ENCODE measurements around the gene SDHAF4. TPM values are rescaled to one million over a fixed set of nuclear protein-coding genes. Genes with fewer than 3 reads are reported as not detected.

Gene SDHAF4
- total and polyA plus RNA-seq, 2 donors (not counting 3 experiments of a cell fraction or from before 2014, with no cell fraction given): 3.6 to 8.6 TPM

DNA sequence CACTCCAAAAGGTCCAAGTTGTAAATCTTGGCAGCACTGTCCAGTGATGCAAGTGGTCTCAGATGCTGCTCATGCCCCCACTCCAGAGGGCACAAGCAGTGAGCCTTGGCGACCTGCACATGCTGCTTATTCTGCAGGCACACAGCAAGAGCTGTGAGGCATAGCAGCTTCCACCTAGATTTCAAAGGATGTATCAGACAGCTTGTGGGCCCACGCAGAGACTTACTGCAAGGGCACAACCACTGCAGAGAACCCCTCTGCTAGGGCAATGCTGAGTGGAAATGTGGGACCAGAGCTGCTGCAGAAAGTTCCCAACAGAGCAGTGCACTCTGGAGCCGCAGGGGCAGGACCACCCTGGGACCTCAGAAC lies 26.4 kb downstream of the SDHAF4 start:
- no peak overlapping the region for H3K4me2 ChIP-seq (ENCODE audit: insufficient read depth, low read length)
- DNase-seq (ENCODE audit: low read depth, low spot score) (no peak), FAIRE-seq (no peak)
- intact Hi-C loops (cut with micrococcal nuclease): no loop called here
- H3K9me3 ChIP-seq (replicated peaks; ENCODE audit: control insufficient read depth, insufficient read depth, low read length): no peaks in the 10 kb centered on the region
- H2AFZ ChIP-seq (ENCODE audit: low read depth, low read length): no peak overlapping the region
- no peaks in the 10 kb centered on the region for H3K79me2 ChIP-seq (ENCODE audit: control insufficient read depth, insufficient read depth, low read length)
- H3K9ac ChIP-seq (replicated peaks; ENCODE audit: extremely low read depth, insufficient read depth, low read length): no peak overlapping the region
- no peak overlapping the region for H3K4me3 ChIP-seq (replicated peaks in 1 of 3; ENCODE audit: insufficient read depth in 1 of 3, low read depth in 1 of 3, low read length in 3 of 3)
- ChIA-PET POLR2A (no interaction called here), CTCF (no interaction called here)
- no peaks in the 10 kb centered on the region for H3K9me1 ChIP-seq (replicated peaks; ENCODE audit: control insufficient read depth, extremely low read depth, insufficient read depth, low read length)
- no TSS peak for BruUV-seq (replicated peaks)
- dilution Hi-C loops (cut with MboI; ENCODE audit: extremely low pct_ligation_motif_present, low sequenced_read_pairs): no loop called here
- H3K27ac ChIP-seq (ENCODE audit: insufficient read depth, low read depth, low read length): no peak overlapping the region
- no peaks in the 10 kb centered on the region for H3K36me3 ChIP-seq (ENCODE audit: control insufficient read depth in 2 of 2, extremely low read depth in 1 of 2, insufficient read depth in 2 of 2, low read length in 2 of 2)
- H3K27me3 ChIP-seq (ENCODE audit: control insufficient read depth in 2 of 2, insufficient read depth in 2 of 2, low read length in 2 of 2): no peaks in the 10 kb centered on the region
- H4K20me1 ChIP-seq (replicated peaks; ENCODE audit: control insufficient read depth, extremely low read depth, insufficient read depth, low read length): no peaks in the 10 kb centered on the region
- no peak for TF ChIP-seq GATA2 (IDR thresholded peaks at IDR 0.05; ENCODE audit: insufficient read depth, insufficient read length, low read depth, low read length)
- no peak for TF ChIP-seq MYC (IDR thresholded peaks at IDR 0.05; ENCODE audit: low read depth, low read length)
- TF ChIP-seq EZH2 (IDR thresholded peaks at IDR 0.05; ENCODE audit: borderline replicate concordance, low read depth, low read length, severe bottlenecking): no peak
- H3K4me1 ChIP-seq (ENCODE audit: control insufficient read depth, extremely low read depth, insufficient read depth, low read length): no peaks in the 10 kb centered on the region

DNA sequence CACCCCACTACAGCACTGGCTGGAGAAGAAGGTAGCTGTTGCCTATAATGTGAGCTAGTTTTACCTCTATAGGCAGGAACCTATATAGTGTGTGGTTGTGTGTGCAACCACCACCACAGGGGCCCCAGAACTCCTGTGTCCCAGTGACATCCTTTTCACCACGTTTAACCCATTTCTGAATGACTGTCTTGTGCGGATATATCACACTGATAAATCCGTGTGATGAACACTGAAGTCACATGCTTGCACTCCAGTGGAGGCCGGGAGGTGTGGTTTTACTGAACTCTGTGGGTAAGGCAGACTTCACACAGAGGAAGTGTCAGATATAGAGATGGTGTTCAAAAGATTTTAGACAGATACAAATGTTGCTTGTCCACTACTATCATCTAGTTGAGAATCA lies 32.5 kb downstream of the SDHAF4 start:
- no peak overlapping the region for H3K9ac ChIP-seq (replicated peaks; ENCODE audit: extremely low read depth, insufficient read depth, low read length)
- no peaks in the 10 kb centered on the region for H3K27me3 ChIP-seq (ENCODE audit: control insufficient read depth in 2 of 2, insufficient read depth in 2 of 2, low read length in 2 of 2)
- H3K9me1 ChIP-seq (replicated peaks; ENCODE audit: control insufficient read depth, extremely low read depth, insufficient read depth, low read length): no peaks in the 10 kb centered on the region
- ChIA-PET POLR2A (no interaction called here), CTCF (interaction anchor here (1.6 kb wide), 1 partner anchor 88 kb away, joined by 9 read pairs; no protein-coding TSS in a partner anchor)
- TF ChIP-seq, protein P1, sequence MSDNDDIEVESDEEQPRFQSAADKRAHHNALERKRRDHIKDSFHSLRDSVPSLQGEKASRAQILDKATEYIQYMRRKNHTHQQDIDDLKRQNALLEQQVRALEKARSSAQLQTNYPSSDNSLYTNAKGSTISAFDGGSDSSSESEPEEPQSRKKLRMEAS (IDR thresholded peaks at IDR 0.05; ENCODE audit: insufficient read depth, insufficient read length): no peak
- no peak for TF ChIP-seq JUN (IDR thresholded peaks at IDR 0.05; ENCODE audit: borderline replicate concordance, insufficient read depth, insufficient read length, low read depth)
- TF ChIP-seq FOS (IDR thresholded peaks at IDR 0.05; ENCODE audit: borderline replicate concordance, insufficient read depth, low read length): no peak
- TF ChIP-seq MYC (IDR thresholded peaks at IDR 0.05; ENCODE audit: low read depth, low read length): no peak
- TF ChIP-seq GATA2 (IDR thresholded peaks at IDR 0.05; ENCODE audit: insufficient read depth, insufficient read length, low read depth, low read length): no peak
- TF ChIP-seq, protein P2, sequence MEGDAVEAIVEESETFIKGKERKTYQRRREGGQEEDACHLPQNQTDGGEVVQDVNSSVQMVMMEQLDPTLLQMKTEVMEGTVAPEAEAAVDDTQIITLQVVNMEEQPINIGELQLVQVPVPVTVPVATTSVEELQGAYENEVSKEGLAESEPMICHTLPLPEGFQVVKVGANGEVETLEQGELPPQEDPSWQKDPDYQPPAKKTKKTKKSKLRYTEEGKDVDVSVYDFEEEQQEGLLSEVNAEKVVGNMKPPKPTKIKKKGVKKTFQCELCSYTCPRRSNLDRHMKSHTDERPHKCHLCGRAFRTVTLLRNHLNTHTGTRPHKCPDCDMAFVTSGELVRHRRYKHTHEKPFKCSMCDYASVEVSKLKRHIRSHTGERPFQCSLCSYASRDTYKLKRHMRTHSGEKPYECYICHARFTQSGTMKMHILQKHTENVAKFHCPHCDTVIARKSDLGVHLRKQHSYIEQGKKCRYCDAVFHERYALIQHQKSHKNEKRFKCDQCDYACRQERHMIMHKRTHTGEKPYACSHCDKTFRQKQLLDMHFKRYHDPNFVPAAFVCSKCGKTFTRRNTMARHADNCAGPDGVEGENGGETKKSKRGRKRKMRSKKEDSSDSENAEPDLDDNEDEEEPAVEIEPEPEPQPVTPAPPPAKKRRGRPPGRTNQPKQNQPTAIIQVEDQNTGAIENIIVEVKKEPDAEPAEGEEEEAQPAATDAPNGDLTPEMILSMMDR (IDR thresholded peaks at IDR 0.05; ENCODE audit: extremely low read depth in 1 of 2, insufficient read depth in 1 of 2, low read depth in 1 of 2, low read length in 2 of 2): no peak
- TF ChIP-seq POLR2A (IDR thresholded peaks at IDR 0.05; ENCODE audit: low read depth, low read length): no peak
- TF ChIP-seq EZH2 (IDR thresholded peaks at IDR 0.05; ENCODE audit: borderline replicate concordance, low read depth, low read length, severe bottlenecking): no peak
- TF ChIP-seq POLR2AphosphoS5 (IDR thresholded peaks at IDR 0.05; ENCODE audit: insufficient read depth, low read depth, low read length): no peak
- dilution Hi-C loops (cut with MboI; ENCODE audit: extremely low pct_ligation_motif_present, low sequenced_read_pairs): no loop called here
- no peaks in the 10 kb centered on the region for H3K79me2 ChIP-seq (ENCODE audit: control insufficient read depth, insufficient read depth, low read length)
- BruUV-seq (replicated peaks): no TSS peak
- DNase-seq (ENCODE audit: low read depth, low spot score): no peak
- H3K4me3 ChIP-seq (replicated peaks in 1 of 3; ENCODE audit: insufficient read depth in 1 of 3, low read depth in 1 of 3, low read length in 3 of 3): no peak overlapping the region
- H2AFZ ChIP-seq (ENCODE audit: low read depth, low read length): no peak overlapping the region
- FAIRE-seq: no peak
- intact Hi-C loops (cut with micrococcal nuclease): no loop called here
- no peaks in the 10 kb centered on the region for H4K20me1 ChIP-seq (replicated peaks; ENCODE audit: control insufficient read depth, extremely low read depth, insufficient read depth, low read length)
- H3K36me3 ChIP-seq (ENCODE audit: control insufficient read depth in 2 of 2, extremely low read depth in 1 of 2, insufficient read depth in 2 of 2, low read length in 2 of 2): no peaks in the 10 kb centered on the region
- no peaks in the 10 kb centered on the region for H3K9me3 ChIP-seq (replicated peaks; ENCODE audit: control insufficient read depth, insufficient read depth, low read length)
- H3K4me1 ChIP-seq (ENCODE audit: control insufficient read depth, extremely low read depth, insufficient read depth, low read length): no peaks in the 10 kb centered on the region
- no peak overlapping the region for H3K4me2 ChIP-seq (ENCODE audit: insufficient read depth, low read length)
- no peak overlapping the region for H3K27ac ChIP-seq (ENCODE audit: insufficient read depth, low read depth, low read length)

Measured in endothelial cell of umbilical vein (primary cell).